Liver (tissue), 9 donors: Measurements from ENCODE around the gene TMEM63B. TPM values are rescaled to one million over a fixed set of nuclear protein-coding genes. Genes with fewer than 3 reads are reported as not detected.

Experiments used
- DNase-seq: peaks from one replicate; pipeline ENCODE4 v3.0.0-alpha.2; 2017; ENCODE audit warnings: low spot score
- H3K27ac ChIP-seq, 2 donors: one replicate each; pipeline ENCODE4 v1.7.0; 2013; ENCODE audit warnings: inconsistent platforms in 2 of 2, low read length in 2 of 2, control low read depth in 1 of 2, low read depth in 1 of 2, mild to moderate bottlenecking in 1 of 2
- H3K27me3 ChIP-seq, 4 donors: one replicate each; pipeline versions ENCODE4 v1.6.1 to v1.7.0; 2013; ENCODE audit warnings: low read length in 3 of 4, inconsistent platforms in 1 of 4, mild to moderate bottlenecking in 1 of 4, moderate library complexity in 1 of 4; ENCODE audit not compliant: control insufficient read depth in 4 of 4, insufficient read depth in 4 of 4
- H3K36me3 ChIP-seq, 4 donors: one replicate each; pipeline versions ENCODE4 v1.6.1 to v1.7.0; 2013; ENCODE audit warnings: low read length in 3 of 4, mild to moderate bottlenecking in 3 of 4, low read depth in 1 of 4, moderate library complexity in 1 of 4; ENCODE audit not compliant: control insufficient read depth in 4 of 4, insufficient read depth in 3 of 4
- H3K4me1 ChIP-seq, 4 donors: one replicate each; pipeline versions ENCODE4 v1.6.1 to v1.7.0; 2013; ENCODE audit warnings: low read length in 3 of 4, mild to moderate bottlenecking in 3 of 4, moderate library complexity in 1 of 4; ENCODE audit not compliant: control insufficient read depth in 4 of 4, insufficient read depth in 4 of 4
- H3K4me3 ChIP-seq, 3 donors: one replicate each; pipeline versions ENCODE4 v1.6.1 to v1.7.0; 2013; ENCODE audit warnings: low read length in 3 of 3, control low read depth in 1 of 3, low read depth in 1 of 3, mild to moderate bottlenecking in 1 of 3
- H3K9ac ChIP-seq, 2 donors: one replicate each; pipeline ENCODE4 v1.7.0; 2013; ENCODE audit warnings: low read length in 2 of 2, mild to moderate bottlenecking in 2 of 2, moderate library complexity in 2 of 2, control low read depth in 1 of 2, low read depth in 1 of 2
- H3K9me3 ChIP-seq, 4 donors: one replicate each; pipeline versions ENCODE4 v1.6.1 to v1.7.0; 2013; ENCODE audit warnings: low read length in 3 of 4; ENCODE audit not compliant: control insufficient read depth in 4 of 4
- ATF3 ChIP-seq: IDR thresholded peaks from 2 replicates; pipeline ENCODE4 v1.6.1; 2016; ENCODE audit warnings: antibody characterized with exemption
- CTCF ChIP-seq: fragments of 150-350 bp; IDR thresholded peaks from 2 replicates; pipeline ENCODE4 v1.5.1; 2017; ENCODE audit warnings: improper control_type of control experiment, low read depth, low read length; ENCODE audit not compliant: missing input control
- EGR1 ChIP-seq, 2 donors: IDR thresholded peaks; 2 replicates each; pipeline ENCODE4 v1.6.1; 2016 to 2018; ENCODE audit warnings: antibody characterized with exemption in 2 of 2, low read depth in 2 of 2
- FOXA1 ChIP-seq: IDR thresholded peaks from 2 replicates; pipeline ENCODE4 v1.6.1; 2016; ENCODE audit warnings: antibody characterized with exemption
- FOXA2 ChIP-seq: IDR thresholded peaks from 2 replicates; pipeline ENCODE4 v1.6.1; 2016; ENCODE audit warnings: antibody characterized with exemption
- GABPA ChIP-seq, 2 donors: IDR thresholded peaks in 1 of 2; conservative IDR thresholded peaks in 1 of 2; 2 replicates each; pipeline ENCODE4 v1.6.1; 2016; ENCODE audit warnings: antibody characterized with exemption in 2 of 2, mild to moderate bottlenecking in 1 of 2, moderate library complexity in 1 of 2
- HNF4A ChIP-seq, 2 donors: conservative IDR thresholded peaks; 2 replicates each; pipeline ENCODE4 v1.6.1; 2016; ENCODE audit warnings: antibody characterized with exemption in 2 of 2, mild to moderate bottlenecking in 2 of 2
- HNF4G ChIP-seq: IDR thresholded peaks from 2 replicates; pipeline ENCODE4 v1.6.1; 2016; ENCODE audit warnings: antibody characterized with exemption
- JUND ChIP-seq, 2 donors: IDR thresholded peaks; 2 replicates each; pipeline ENCODE4 v1.6.1; 2016; ENCODE audit warnings: antibody characterized with exemption in 2 of 2
- MAX ChIP-seq: IDR thresholded peaks from 2 replicates; pipeline ENCODE4 v1.6.1; 2016; ENCODE audit warnings: antibody characterized with exemption
- NR2F2 ChIP-seq: IDR thresholded peaks from 2 replicates; pipeline ENCODE4 v1.6.1; 2016; ENCODE audit warnings: antibody characterized with exemption
- RAD21 ChIP-seq, 2 donors: IDR thresholded peaks; 2 replicates each; pipeline ENCODE4 v1.6.1; 2016; ENCODE audit warnings: antibody characterized with exemption in 2 of 2, mild to moderate bottlenecking in 2 of 2
- RXRA ChIP-seq, 2 donors: IDR thresholded peaks; 2 replicates each; pipeline ENCODE4 v1.6.1; 2017 to 2018; ENCODE audit warnings: antibody characterized with exemption in 2 of 2, mild to moderate bottlenecking in 1 of 2
- SP1 ChIP-seq: IDR thresholded peaks from 2 replicates; pipeline ENCODE4 v1.6.1; 2018; ENCODE audit warnings: antibody characterized with exemption, mild to moderate bottlenecking
- TAF1 ChIP-seq: conservative IDR thresholded peaks from 2 replicates; pipeline ENCODE4 v1.6.1; 2016; ENCODE audit warnings: antibody characterized with exemption, mild to moderate bottlenecking
- YY1 ChIP-seq: IDR thresholded peaks from 2 replicates; pipeline ENCODE4 v1.6.1; 2016; ENCODE audit warnings: antibody characterized with exemption, mild to moderate bottlenecking
- WGBS: extraction: QIAGEN DNeasy Blood & Tissue Kit; methylation state at CpG from one replicate; pipeline ENCODE4 v1.1.7; 2013; 5-methylcytosine and 5-hydroxymethylcytosine counted together
- polyA plus RNA-seq, 2 donors: library from polyadenylated mRNA; stranded (reverse) in 1 of 2; unstranded in 1 of 2; fragments of 200-250 nt in 1 of 2; fragments of >200 nt in 1 of 2; fragmentation: Nextera tagmentation in 1 of 2; extraction: Ambion mirVana in 1 of 2; gene quantifications; one replicate each; pipeline versions ENCODE4 v1.2.1 to v1.2.3, GENCODE V29; 2013 to 2015
- total RNA-seq, 2 donors: library from RNA; depleted of rRNA; stranded (reverse); fragments of >200 nt; gene quantifications; one replicate each; pipeline ENCODE4 v1.2.3, GENCODE V29; 2014
- TF ChIP-seq, protein P1 (sequence below): IDR thresholded peaks from 2 replicates; pipeline ENCODE4 v1.6.1; 2016; ENCODE audit warnings: antibody characterized with exemption
- TF ChIP-seq, protein P2 (sequence below): IDR thresholded peaks from 2 replicates; pipeline ENCODE4 v1.6.1; 2016; ENCODE audit warnings: antibody characterized with exemption, mild to moderate bottlenecking
- donor health status: healthy.
- donor health status: healthy.
- donor health status: healthy.
- donor health status: healthy.
- donor health status: healthy.

Gene TMEM63B
- total and polyA plus RNA-seq, 4 donors = 9.6 to 64.9 (median 37.6) TPM

- Histone ChIP-seq H3K4me1 (peaks cover 3 to 13% (median 8%) of the 10 kb centered on the region in 4 donors), H3K27ac (peak overlapping the region; percentile 39 to 47), H3K27me3 (no peaks in the 10 kb centered on the region), H3K9me3 (no peaks in the 10 kb centered on the region), H3K4me3 (no peak overlapping the region), H3K9ac (no peak overlapping the region), H3K36me3 (no peaks in the 10 kb centered on the region)
- WGBS = 48% methylated on average over 9 of the region's 9 CpGs
- TF ChIP-seq SP1 (peak; percentile 67), ATF3 (peak; percentile 43), NR2F2 (no peak), CTCF (peak; percentile 3), HNF4A (conservative IDR thresholded peaks at IDR 0.05) (peak; percentile 42 to 50), JUND (IDR thresholded peaks at IDR 0.05) (no peak), HNF4G (no peak), GABPA (IDR thresholded peaks at IDR 0.05 in 1 of 2, conservative IDR thresholded peaks at IDR 0.05 in 1 of 2) (no peak), MAX (no peak), FOXA1 (no peak), RAD21 (IDR thresholded peaks at IDR 0.05) (peak in 1 of 2 donors; percentile 60), YY1 (no peak), FOXA2 (no peak), TAF1 (no peak), EGR1 (IDR thresholded peaks at IDR 0.05; ENCODE audit: low read depth in 2 of 2) (no peak), RXRA (IDR thresholded peaks at IDR 0.05) (peak; percentile 63 to 75)
- TF ChIP-seq, protein P1, sequence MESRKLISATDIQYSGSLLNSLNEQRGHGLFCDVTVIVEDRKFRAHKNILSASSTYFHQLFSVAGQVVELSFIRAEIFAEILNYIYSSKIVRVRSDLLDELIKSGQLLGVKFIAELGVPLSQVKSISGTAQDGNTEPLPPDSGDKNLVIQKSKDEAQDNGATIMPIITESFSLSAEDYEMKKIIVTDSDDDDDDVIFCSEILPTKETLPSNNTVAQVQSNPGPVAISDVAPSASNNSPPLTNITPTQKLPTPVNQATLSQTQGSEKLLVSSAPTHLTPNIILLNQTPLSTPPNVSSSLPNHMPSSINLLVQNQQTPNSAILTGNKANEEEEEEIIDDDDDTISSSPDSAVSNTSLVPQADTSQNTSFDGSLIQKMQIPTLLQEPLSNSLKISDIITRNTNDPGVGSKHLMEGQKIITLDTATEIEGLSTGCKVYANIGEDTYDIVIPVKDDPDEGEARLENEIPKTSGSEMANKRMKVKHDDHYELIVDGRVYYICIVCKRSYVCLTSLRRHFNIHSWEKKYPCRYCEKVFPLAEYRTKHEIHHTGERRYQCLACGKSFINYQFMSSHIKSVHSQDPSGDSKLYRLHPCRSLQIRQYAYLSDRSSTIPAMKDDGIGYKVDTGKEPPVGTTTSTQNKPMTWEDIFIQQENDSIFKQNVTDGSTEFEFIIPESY = no peak
- TF ChIP-seq, protein P2, sequence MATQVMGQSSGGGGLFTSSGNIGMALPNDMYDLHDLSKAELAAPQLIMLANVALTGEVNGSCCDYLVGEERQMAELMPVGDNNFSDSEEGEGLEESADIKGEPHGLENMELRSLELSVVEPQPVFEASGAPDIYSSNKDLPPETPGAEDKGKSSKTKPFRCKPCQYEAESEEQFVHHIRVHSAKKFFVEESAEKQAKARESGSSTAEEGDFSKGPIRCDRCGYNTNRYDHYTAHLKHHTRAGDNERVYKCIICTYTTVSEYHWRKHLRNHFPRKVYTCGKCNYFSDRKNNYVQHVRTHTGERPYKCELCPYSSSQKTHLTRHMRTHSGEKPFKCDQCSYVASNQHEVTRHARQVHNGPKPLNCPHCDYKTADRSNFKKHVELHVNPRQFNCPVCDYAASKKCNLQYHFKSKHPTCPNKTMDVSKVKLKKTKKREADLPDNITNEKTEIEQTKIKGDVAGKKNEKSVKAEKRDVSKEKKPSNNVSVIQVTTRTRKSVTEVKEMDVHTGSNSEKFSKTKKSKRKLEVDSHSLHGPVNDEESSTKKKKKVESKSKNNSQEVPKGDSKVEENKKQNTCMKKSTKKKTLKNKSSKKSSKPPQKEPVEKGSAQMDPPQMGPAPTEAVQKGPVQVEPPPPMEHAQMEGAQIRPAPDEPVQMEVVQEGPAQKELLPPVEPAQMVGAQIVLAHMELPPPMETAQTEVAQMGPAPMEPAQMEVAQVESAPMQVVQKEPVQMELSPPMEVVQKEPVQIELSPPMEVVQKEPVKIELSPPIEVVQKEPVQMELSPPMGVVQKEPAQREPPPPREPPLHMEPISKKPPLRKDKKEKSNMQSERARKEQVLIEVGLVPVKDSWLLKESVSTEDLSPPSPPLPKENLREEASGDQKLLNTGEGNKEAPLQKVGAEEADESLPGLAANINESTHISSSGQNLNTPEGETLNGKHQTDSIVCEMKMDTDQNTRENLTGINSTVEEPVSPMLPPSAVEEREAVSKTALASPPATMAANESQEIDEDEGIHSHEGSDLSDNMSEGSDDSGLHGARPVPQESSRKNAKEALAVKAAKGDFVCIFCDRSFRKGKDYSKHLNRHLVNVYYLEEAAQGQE = no peak
- DNase-seq = no peak
These were observed 40.3 kb upstream of the TMEM63B start for GRCh38 chr6:44086931-44087574.
